HL-60 (cell line): Measurements from ENCODE around the gene ZNF681.
"Not testable (repeated sequence)": the region's sequence is repeated elsewhere in the genome, so short reads cannot be mapped to it uniquely, and the experiment has no call there.

ENCODE experiments used
- GABPA ChIP-seq: IDR thresholded peaks from 2 replicates; pipeline ENCODE4 v1.6.1; 2012; ENCODE audit warnings: low read depth
- POLR2AphosphoS5 ChIP-seq: IDR thresholded peaks from 2 replicates; pipeline ENCODE4 v1.6.1; 2012; ENCODE audit warnings: low read depth
- SPI1 ChIP-seq: IDR thresholded peaks from 2 replicates; pipeline ENCODE4 v1.6.1; 2012; ENCODE audit warnings: low read depth, mild to moderate bottlenecking, borderline replicate concordance
- TF ChIP-seq, protein P1 (sequence below): IDR thresholded peaks from one replicate; pipeline ENCODE4 v1.5.1; 2011; ENCODE audit warnings: low read length, control low read depth, inconsistent platforms; ENCODE audit not compliant: insufficient read depth
- TF ChIP-seq, protein P2 (sequence below): IDR thresholded peaks from 2 replicates; pipeline ENCODE4 v1.6.1; 2012; ENCODE audit warnings: low read depth; ENCODE audit not compliant: insufficient replicate concordance

DNA sequence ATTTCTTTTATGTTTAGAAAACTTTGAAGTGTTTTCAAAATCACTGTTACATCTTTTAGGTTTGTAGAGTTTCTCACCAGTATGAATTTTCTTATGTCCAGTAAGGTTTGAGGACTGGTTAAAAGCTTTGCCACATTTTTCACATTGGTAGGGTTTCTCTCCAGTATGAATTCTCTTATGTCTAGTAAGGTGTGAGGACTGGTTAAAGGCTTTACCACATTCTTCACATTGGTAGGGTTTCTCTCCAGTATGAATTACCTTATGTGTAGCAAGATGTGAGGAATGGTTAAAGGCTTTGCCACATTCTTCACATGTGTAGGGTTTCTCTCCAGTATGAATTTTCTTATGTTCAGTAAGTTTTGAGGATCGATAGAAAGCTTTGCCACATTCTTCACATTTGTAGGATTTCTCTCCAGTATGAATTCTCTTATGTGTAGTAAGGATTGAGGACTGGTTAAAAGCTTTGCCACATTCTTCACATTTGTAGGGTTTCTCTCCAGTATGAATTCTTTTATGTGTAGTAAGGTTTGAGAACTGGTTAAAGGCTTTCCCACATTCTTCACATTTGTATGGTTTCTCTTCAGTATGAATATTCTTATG, 15.0 kb downstream of the ZNF681 start:
- not testable (repeated sequence) for TF ChIP-seq GABPA, POLR2AphosphoS5, SPI1
- TF ChIP-seq, protein P1, sequence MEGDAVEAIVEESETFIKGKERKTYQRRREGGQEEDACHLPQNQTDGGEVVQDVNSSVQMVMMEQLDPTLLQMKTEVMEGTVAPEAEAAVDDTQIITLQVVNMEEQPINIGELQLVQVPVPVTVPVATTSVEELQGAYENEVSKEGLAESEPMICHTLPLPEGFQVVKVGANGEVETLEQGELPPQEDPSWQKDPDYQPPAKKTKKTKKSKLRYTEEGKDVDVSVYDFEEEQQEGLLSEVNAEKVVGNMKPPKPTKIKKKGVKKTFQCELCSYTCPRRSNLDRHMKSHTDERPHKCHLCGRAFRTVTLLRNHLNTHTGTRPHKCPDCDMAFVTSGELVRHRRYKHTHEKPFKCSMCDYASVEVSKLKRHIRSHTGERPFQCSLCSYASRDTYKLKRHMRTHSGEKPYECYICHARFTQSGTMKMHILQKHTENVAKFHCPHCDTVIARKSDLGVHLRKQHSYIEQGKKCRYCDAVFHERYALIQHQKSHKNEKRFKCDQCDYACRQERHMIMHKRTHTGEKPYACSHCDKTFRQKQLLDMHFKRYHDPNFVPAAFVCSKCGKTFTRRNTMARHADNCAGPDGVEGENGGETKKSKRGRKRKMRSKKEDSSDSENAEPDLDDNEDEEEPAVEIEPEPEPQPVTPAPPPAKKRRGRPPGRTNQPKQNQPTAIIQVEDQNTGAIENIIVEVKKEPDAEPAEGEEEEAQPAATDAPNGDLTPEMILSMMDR = not testable (repeated sequence)
- TF ChIP-seq, protein P2, sequence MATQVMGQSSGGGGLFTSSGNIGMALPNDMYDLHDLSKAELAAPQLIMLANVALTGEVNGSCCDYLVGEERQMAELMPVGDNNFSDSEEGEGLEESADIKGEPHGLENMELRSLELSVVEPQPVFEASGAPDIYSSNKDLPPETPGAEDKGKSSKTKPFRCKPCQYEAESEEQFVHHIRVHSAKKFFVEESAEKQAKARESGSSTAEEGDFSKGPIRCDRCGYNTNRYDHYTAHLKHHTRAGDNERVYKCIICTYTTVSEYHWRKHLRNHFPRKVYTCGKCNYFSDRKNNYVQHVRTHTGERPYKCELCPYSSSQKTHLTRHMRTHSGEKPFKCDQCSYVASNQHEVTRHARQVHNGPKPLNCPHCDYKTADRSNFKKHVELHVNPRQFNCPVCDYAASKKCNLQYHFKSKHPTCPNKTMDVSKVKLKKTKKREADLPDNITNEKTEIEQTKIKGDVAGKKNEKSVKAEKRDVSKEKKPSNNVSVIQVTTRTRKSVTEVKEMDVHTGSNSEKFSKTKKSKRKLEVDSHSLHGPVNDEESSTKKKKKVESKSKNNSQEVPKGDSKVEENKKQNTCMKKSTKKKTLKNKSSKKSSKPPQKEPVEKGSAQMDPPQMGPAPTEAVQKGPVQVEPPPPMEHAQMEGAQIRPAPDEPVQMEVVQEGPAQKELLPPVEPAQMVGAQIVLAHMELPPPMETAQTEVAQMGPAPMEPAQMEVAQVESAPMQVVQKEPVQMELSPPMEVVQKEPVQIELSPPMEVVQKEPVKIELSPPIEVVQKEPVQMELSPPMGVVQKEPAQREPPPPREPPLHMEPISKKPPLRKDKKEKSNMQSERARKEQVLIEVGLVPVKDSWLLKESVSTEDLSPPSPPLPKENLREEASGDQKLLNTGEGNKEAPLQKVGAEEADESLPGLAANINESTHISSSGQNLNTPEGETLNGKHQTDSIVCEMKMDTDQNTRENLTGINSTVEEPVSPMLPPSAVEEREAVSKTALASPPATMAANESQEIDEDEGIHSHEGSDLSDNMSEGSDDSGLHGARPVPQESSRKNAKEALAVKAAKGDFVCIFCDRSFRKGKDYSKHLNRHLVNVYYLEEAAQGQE = not testable (repeated sequence)
